Heart left ventricle (tissue), 13 donors: ENCODE results near the gene BFSP1.

Experiments
- POLR2A ChIP-seq, 2 donors: fragments of 450-650 bp; IDR thresholded peaks; one replicate each; pipeline ENCODE4 v1.6.1; 2017; ENCODE audit warnings: antibody characterized with exemption in 2 of 2, mild to moderate bottlenecking in 2 of 2, moderate library complexity in 2 of 2
- TF ChIP-seq, protein P1 (sequence below), 12 donors: fragments of 200-600 bp; sonication (generic) in 4 of 12; IDR thresholded peaks; one replicate each; pipeline versions ENCODE4 v1.5.0 to v1.8.0; 2018 to 2022; ENCODE audit warnings: antibody characterized with exemption in 12 of 12, mild to moderate bottlenecking in 5 of 12
- donor health status: ischemic (EF 13 %, LVEDD 7.1; RV severe dilation, severe dysfunction).
- donor health status: DM: no; HTN: yes; CAD: no.
- donor health status: DM: no; HTN: no; CAD: no.
- donor health status: ischemic (EF 25% LVEDD 6.9; RV normal size, moderate dysfunction).
- donor health status: ischemic (EF 25% LVEDD 5.7; RV mildly dilated, moderate dysfunction).
- donor health status: ischemic (EF 35%, LVEDD 5.7; RV mildly dilated, moderate dysfunction).
- donor health status: nonischemic (EF 11% LVEDD 7.7; RV severe dilation, severe dysfunction).
- donor health status: DM: yes; HTN: yes; CAD: no.
- donor health status: PGD.
- donor health status: ischemic (EF 29% LVEDD 5.4; RV normal size, mild dysfunction).
- donor health status: nonischemic (EF 23%, LVEDD 6.1; RV moderate dilation, normal function).

GRCh38 chr20:17557675-17558006 is 26.5 kb upstream of the BFSP1 start:
- TF ChIP-seq, protein P1, sequence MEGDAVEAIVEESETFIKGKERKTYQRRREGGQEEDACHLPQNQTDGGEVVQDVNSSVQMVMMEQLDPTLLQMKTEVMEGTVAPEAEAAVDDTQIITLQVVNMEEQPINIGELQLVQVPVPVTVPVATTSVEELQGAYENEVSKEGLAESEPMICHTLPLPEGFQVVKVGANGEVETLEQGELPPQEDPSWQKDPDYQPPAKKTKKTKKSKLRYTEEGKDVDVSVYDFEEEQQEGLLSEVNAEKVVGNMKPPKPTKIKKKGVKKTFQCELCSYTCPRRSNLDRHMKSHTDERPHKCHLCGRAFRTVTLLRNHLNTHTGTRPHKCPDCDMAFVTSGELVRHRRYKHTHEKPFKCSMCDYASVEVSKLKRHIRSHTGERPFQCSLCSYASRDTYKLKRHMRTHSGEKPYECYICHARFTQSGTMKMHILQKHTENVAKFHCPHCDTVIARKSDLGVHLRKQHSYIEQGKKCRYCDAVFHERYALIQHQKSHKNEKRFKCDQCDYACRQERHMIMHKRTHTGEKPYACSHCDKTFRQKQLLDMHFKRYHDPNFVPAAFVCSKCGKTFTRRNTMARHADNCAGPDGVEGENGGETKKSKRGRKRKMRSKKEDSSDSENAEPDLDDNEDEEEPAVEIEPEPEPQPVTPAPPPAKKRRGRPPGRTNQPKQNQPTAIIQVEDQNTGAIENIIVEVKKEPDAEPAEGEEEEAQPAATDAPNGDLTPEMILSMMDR (IDR thresholded peaks at IDR 0.05): no peak
- TF ChIP-seq POLR2A (IDR thresholded peaks at IDR 0.05): no peak
